ENCODE results near the gene WDR41.

Gene WDR41

DNA sequence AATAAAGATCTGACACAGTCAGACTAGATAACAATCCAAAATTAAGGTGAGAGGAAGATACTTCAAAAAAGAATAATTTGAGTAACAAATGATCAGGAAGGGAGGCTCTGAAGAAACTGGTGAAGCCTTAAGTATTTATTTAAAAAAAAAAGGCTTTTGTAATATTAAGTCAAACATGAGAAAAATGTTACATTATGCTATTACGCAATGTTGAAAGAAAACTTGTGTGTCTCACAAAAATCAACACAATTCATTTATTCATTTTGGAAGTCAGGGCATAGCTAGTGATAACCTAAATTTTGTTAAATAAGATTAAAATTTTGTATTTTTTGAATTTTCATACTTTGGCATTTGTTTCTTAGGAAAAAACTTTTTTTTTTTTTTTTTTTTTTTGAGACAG, 28.2 kb downstream of the WDR41 start:
- TF ChIP-seq ZFX (IDR thresholded peaks at IDR 0.05; ENCODE audit: borderline replicate concordance), result no peak
- TF ChIP-seq, protein P1, sequence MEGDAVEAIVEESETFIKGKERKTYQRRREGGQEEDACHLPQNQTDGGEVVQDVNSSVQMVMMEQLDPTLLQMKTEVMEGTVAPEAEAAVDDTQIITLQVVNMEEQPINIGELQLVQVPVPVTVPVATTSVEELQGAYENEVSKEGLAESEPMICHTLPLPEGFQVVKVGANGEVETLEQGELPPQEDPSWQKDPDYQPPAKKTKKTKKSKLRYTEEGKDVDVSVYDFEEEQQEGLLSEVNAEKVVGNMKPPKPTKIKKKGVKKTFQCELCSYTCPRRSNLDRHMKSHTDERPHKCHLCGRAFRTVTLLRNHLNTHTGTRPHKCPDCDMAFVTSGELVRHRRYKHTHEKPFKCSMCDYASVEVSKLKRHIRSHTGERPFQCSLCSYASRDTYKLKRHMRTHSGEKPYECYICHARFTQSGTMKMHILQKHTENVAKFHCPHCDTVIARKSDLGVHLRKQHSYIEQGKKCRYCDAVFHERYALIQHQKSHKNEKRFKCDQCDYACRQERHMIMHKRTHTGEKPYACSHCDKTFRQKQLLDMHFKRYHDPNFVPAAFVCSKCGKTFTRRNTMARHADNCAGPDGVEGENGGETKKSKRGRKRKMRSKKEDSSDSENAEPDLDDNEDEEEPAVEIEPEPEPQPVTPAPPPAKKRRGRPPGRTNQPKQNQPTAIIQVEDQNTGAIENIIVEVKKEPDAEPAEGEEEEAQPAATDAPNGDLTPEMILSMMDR (IDR thresholded peaks at IDR 0.05), result no peak
- H3K27ac ChIP-seq, result no peak overlapping the region

DNA sequence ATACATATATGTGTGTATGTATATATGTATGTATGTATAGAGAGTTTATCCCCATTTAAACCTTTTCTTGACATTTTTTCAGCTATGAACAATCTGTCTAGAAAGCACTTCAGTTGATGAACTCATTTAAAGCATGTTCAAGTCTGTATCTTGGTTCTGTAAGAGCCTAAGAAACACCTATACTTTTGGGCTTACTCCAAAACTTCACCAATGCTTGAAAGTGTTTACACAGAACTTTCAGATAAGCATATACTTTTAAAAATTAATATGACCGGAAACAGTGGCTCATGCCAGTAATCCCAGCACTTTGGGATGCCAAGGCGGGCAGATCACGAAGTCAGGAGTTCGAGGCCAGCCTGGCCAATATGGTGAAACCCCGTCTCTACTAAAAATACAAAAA, 30.8 kb downstream of the WDR41 start:
- TF ChIP-seq ZFX (IDR thresholded peaks at IDR 0.05; ENCODE audit: borderline replicate concordance), result no peak
- TF ChIP-seq, protein P1 (IDR thresholded peaks at IDR 0.05), result no peak
- H3K27ac ChIP-seq, result no peak overlapping the region

DNA sequence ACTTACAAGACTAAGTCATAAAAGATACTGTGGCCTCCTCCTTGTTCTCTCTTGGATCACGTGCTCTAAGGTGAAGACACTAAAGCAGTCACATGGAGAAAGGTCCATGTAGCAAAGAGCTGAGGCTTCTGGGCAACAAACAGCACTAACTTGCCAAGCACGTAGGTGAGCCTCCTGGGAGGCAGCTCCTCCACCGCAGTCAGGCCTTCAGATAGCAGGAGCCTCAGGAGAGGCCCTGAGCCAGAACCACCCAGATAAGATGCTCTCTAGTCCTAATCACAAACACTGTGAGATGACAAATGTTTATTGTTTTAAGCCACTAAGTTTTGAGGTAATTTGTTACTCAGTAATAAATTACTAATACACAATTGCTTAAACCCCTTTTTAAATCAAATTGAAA, 38.0 kb downstream of the WDR41 start:
- TF ChIP-seq, protein P1 (IDR thresholded peaks at IDR 0.05), result no peak
- no peak for TF ChIP-seq ZFX (IDR thresholded peaks at IDR 0.05; ENCODE audit: borderline replicate concordance)
- no peak overlapping the region for H3K27ac ChIP-seq

DNA sequence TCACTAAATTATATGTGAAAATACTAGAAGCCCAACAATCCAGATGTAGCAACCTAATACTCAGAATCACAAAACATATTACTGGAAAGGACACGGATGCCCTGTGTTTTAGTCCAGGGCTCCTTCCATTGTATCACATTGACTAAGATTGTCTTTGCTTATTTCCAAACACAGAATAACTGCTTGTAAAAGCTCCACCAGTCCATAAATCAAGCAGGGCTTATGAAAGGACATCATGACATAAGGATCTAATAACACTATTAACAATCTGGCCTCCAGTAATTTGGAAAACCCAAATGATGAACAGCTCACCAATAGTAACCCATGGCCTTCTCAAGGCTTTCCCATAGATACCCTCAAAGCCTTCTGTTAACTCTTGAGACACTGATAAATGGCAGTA, 39.8 kb downstream of the WDR41 start:
- TF ChIP-seq, protein P1 (IDR thresholded peaks at IDR 0.05), result no peak
- TF ChIP-seq ZFX (IDR thresholded peaks at IDR 0.05; ENCODE audit: borderline replicate concordance), result no peak
- H3K27ac ChIP-seq, result no peak overlapping the region

DNA sequence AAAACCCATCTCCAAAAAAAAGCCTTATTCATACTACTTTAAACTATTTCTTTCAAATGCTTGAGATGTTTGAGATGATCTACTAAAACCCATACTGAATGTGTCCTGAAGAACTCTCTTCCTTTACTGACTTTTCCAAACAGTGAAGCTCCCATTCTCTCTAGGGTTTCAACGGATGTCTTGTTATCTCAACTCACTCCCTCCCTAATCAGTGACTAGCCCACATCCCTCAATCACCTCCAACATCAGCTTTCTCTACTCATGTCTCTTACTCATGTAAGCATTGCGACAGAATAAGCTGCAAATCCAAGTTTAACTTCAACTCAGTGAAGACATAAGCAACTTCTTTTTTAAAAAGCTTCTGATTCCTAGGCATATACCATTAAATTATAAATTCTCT, 42.1 kb downstream of the WDR41 start:
- no peak overlapping the region for H3K27ac ChIP-seq
- no peak for TF ChIP-seq ZFX (IDR thresholded peaks at IDR 0.05; ENCODE audit: borderline replicate concordance)
- TF ChIP-seq, protein P1 (IDR thresholded peaks at IDR 0.05), result no peak

DNA sequence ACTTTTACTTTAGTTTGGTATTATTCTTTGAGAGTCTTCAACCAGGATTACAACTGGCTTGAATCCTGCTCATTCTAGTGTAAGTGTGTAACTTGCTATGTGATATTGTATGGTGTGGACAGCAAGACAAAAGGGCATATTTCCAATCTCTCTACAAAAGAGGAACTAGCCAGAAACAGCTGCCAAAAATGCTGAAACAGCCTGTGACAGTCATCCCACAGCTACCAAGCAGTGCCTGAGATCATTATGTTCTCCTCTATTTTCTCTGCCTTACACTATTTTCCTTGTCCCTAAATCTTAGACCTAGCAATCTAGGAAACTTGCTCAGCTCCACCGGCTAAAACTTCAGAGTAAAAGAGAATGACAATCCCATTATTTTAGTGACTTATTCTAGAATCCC, 42.8 kb downstream of the WDR41 start:
- no peak for TF ChIP-seq ZFX (IDR thresholded peaks at IDR 0.05; ENCODE audit: borderline replicate concordance)
- TF ChIP-seq, protein P1 (IDR thresholded peaks at IDR 0.05), result no peak
- H3K27ac ChIP-seq, result no peak overlapping the region

DNA sequence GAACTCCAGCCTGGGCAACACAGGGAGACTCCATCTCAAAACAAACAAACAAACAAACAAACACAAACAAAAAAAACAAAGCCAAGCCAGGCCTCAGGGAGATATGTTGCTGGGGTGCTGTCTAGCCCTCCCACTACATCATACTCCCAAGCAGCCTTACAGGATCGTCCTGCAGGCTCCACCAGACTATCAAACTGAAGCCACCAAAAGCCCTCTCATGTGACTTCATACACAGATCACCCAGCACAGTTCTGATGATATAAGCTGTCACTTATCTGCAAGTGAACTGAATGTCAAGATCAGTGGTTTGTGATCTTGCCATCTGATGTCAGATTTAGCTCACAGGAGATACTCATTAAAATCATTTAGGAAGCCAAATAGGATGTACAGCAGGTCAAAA, 43.3 kb downstream of the WDR41 start:
- TF ChIP-seq, protein P1 (IDR thresholded peaks at IDR 0.05), result no peak
- no peak for TF ChIP-seq ZFX (IDR thresholded peaks at IDR 0.05; ENCODE audit: borderline replicate concordance)
- no peak overlapping the region for H3K27ac ChIP-seq

Measured in 22Rv1 (cell line).